Tibial nerve (tissue), 4 donors: ENCODE measurements around the gene RAP1GAP2.
"Not testable (repeated sequence)": the region's sequence is repeated elsewhere in the genome, so short reads cannot be mapped to it uniquely, and the experiment has no call there.

Source experiments
- EP300 ChIP-seq, 2 donors: sonication (generic); formaldehyde crosslinking; IDR thresholded peaks; one replicate each; pipeline ENCODE4 v1.6.1; 2017; ENCODE audit warnings: antibody characterized with exemption in 2 of 2, mild to moderate bottlenecking in 1 of 2
- POLR2A ChIP-seq, 2 donors: fragments of 450-650 bp; IDR thresholded peaks; one replicate each; pipeline ENCODE4 v1.6.1; 2017; ENCODE audit warnings: antibody characterized with exemption in 2 of 2, mild to moderate bottlenecking in 2 of 2, moderate library complexity in 2 of 2
- TF ChIP-seq, protein P1 (sequence below), 5 experiments: fragments of 200-600 bp in 3 of 5; fragments of 450-650 bp in 2 of 5; sonication (generic) in 3 of 5; IDR thresholded peaks; one replicate each; pipeline ENCODE4 v1.5.1; 2016 to 2019; ENCODE audit warnings: antibody characterized with exemption in 5 of 5, mild to moderate bottlenecking in 3 of 5, moderate library complexity in 2 of 5

DNA sequence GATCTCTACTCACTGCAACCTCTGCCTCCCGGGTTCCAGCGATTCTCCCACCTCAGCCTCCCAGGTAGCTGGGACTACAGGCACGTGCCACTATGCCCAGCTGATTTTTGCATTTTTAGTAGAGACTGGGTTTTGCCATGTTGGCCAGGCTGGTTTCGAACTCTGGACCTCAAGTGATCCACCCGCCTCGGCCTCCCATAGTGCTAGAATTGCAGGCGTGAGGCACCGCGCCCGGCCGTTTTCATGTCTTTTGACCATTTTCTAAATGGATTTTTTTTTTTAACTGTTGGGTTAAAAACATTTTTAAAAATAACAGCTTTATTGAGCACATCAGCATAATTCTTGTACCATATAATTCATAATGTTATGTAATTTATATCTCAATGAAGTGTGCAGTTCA lies 193.2 kb downstream of the RAP1GAP2 start:
- TF ChIP-seq, protein P1, sequence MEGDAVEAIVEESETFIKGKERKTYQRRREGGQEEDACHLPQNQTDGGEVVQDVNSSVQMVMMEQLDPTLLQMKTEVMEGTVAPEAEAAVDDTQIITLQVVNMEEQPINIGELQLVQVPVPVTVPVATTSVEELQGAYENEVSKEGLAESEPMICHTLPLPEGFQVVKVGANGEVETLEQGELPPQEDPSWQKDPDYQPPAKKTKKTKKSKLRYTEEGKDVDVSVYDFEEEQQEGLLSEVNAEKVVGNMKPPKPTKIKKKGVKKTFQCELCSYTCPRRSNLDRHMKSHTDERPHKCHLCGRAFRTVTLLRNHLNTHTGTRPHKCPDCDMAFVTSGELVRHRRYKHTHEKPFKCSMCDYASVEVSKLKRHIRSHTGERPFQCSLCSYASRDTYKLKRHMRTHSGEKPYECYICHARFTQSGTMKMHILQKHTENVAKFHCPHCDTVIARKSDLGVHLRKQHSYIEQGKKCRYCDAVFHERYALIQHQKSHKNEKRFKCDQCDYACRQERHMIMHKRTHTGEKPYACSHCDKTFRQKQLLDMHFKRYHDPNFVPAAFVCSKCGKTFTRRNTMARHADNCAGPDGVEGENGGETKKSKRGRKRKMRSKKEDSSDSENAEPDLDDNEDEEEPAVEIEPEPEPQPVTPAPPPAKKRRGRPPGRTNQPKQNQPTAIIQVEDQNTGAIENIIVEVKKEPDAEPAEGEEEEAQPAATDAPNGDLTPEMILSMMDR (IDR thresholded peaks at IDR 0.05) = not testable (repeated sequence)
- TF ChIP-seq EP300, POLR2A (IDR thresholded peaks at IDR 0.05): not testable (repeated sequence)
